Activated CD4-positive, alpha-beta T cell treated with anti-CD3 and anti-CD28 coated beads, Interleukin-2, amount 50 U/mL, for 1 hour (primary cell): ENCODE results near the gene PARVB.

Experiments
- DNase-seq: peaks from one replicate; pipeline ENCODE4 v3.0.0-alpha.2; 2020

Gene PARVB

DNA sequence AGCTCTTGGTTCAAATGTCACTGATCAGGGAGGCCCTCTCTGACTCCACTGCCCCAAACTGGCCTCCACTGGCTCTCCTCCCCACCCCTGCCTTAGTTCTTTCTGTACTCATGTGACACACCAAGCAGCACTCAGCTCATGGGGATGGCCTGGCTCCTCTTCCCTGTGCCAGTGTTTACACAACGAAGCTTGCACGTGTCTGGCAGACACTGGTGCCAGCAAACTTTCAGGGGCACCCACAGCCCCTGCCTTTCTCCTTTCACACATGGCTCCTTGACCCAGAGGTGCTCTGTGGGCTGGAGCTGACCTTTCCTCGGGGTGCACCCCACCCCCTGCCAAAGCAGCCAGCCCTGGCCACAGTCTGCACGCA, 119.0 kb downstream of the PARVB start:
- DNase-seq = no peak

DNA sequence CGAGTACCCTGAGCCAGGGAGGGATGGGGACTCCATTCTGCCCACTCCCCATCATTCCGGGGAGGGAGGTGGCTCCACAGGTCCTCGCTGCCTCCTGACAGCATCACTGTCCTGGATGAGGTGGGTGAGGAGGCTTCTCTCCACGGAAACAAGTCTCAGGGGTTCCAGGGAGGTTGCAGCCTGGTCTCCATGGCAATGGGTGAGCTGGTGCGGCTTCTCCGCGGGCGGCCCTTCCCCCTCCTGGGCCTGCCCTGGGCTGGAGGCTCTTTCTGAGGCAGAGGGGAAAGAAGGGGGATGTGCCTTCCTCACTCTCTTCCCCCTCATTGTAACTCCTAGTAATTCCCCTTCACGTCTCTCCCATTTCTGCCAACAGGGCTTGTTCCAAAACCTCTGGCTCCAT, 119.5 kb downstream of the PARVB start:
- no peak for DNase-seq

DNA sequence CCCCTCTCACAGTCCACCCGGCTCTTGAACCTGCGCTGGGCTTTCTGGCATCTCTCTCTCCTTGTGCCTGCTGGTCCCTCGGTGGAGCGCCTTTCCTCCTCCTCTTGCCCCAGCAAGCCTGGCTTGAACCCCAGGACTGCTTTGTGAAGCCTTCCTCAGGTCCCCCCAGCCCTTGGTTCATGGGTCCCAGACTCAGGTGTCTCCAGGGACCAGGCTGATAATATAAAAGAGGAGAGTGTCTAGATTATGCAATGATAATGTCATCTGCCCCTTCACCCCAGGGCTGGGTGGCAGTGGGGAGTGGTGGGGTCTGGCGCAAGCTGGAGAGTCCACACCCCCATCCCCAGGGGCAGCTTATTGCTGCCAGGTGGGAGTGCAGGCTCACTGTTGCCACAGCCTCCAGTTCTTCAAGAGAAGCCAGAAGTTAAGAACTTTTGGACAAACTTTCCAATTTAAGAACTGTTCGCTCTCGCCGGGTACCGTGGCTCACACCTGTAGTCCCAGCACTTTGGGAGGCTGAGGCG, 120.0 kb downstream of the PARVB start:
- DNase-seq = no peak

DNA sequence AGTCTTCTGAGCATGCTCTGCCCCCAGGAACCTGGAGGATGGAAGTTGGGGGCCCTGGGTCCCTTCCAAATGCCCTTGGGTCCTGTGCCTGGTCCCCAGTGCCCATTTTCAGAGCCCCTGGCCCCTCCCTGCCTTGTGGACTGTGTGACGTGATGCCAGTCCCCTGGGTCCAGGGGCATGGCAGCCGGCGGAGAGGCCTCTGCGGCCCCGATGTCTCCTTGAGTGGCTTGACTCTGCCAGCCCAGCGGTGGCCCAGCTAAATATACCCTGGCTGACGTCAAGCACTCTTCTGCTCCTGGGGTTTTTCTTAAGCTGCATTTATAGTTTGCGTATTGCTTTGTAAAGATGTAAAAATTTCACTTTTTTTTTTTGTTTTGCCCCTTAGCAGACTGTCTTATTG, 121.4 kb downstream of the PARVB start:
- DNase-seq = no peak

DNA sequence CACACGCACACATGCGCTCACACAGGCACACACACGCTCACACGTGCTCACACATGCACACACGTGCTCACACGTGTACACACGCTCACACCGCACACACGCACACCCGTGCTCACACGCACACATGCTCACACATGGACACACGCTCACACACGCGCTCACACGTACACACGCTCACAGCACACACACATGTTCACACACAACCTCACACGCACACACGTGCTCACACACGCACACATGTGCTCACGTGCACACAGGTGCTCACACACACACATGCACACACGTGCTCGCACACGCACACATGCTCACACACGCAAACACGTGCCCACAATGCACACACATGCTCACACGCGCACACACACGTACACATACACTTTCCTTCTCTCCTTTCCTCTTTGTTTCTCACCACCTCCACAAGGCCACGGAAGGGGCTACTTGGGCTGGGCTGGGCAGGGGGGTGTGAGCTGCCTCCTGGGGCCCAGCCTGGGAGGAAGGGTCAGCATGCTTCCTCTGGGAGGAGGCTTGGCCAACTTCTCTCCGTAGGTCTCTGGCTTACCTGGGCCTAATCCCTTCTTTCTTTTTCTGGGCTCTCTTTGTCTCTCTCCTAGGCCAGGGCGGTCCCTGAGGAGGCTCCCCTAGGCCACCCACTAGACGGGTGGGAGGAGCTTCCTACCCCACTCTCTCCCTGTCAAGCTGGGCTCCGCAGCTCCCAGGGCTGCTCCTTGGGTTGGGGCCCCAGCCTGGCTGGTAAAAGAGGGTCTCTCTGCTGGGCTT, 122.2 kb downstream of the PARVB start:
- DNase-seq = no peak

- no peak for DNase-seq
Observed at GRCh38 chr22:44147008-44147645, 123.0 kb downstream of the PARVB start.

- DNase-seq = no peak
Observed at GRCh38 chr22:44147821-44148574, 123.9 kb downstream of the PARVB start.

GRCh38 chr22:44151676-44152075, 127.6 kb downstream of the PARVB start:
- DNase-seq = no peak

- DNase-seq = no peak
Observed at GRCh38 chr22:44153710-44154109, 129.6 kb downstream of the PARVB start.

DNA sequence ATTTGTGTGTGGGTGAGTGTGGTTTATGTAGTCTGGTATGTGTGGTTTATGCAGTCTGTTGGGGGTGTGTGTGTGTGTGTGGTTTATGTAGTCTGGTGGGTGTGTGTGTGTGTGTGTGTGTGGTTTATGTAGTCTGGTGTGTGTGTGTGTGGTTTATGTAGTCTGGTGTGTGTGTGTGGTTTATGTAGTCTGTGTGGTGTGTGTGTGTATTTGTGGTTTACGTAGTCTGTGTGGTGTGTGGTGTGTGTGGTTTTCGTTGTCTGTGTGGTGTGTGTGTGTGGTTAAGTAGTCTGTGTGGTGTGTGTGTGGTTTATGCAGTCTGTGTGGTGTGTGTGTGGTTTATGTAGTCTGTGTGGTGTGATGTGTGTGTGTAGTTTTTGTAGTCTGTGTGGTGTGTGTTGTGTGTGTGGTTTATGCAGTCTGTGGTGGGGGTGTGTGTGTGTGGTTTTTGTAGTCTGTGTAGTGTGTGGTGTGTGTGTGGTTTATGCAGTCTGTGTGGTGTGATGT, 130.4 kb downstream of the PARVB start:
- DNase-seq = no peak

- DNase-seq = no peak
Observed at GRCh38 chr22:44155115-44155514, 131.0 kb downstream of the PARVB start.

GRCh38 chr22:44157916-44158618, 134.0 kb downstream of the PARVB start:
- DNase-seq = no peak

GRCh38 chr22:44158816-44159215, 134.7 kb downstream of the PARVB start:
- no peak for DNase-seq

DNA sequence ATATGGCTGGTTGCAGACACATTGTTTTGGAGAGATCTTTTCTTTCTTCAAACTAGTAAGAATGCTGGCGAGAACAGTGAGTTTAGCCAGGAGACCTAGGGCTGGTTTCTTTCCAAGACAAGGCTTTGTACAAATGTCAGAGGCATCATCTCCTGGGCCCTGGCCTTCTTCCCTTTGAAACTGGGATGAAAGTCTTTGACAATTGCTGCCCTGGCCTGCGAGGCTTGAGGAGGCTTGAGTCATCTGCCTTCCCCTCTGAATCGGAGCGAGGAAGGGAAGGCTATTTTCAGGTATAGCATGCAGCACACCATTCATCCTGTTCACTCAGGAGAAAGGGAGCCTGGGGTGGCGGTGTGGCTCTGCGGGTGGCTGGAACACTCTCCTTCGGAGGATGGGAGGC, 135.1 kb downstream of the PARVB start:
- DNase-seq = no peak

GRCh38 chr22:44159811-44160210, 135.7 kb downstream of the PARVB start:
- DNase-seq = no peak

DNA sequence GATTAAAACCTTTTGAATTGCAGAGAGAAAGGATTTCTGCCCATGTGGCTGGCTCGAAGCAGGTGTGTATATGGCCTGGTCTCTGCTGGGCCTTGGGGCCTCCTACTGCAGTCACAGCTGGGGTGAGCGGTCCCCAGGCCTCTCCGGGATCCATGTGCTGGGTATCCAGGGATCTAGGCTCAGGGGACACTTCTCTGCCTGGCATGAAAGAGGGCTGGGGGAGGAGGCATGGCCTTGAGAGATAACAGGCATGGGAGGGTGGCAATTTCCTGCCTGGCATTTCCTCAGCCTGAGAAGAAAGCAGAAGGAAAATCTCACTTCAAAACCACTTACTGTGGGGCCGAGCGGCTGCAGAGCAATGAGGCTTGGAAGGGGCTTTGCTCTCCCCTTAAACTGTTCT, 136.3 kb downstream of the PARVB start:
- DNase-seq = no peak

DNA sequence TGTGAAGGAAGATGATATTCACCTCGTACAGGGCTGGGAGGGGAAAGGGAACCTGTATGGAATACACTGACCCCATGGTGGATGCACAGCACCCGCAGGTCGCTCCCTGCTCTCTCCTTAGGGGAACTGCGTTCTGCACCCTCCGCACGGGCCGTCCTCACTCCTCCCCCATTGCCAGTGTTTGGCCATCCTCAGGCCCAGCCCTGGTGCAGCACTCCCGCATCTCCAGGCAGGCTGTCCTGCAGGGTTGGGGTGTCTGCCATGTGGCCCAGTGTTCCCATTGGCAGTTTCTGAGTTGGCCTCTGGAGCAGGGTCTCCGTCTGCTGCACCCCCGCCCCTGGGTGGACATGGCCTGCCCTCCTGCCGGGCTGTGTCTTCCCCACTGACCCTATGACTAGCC, 137.6 kb downstream of the PARVB start:
- DNase-seq = no peak

DNA sequence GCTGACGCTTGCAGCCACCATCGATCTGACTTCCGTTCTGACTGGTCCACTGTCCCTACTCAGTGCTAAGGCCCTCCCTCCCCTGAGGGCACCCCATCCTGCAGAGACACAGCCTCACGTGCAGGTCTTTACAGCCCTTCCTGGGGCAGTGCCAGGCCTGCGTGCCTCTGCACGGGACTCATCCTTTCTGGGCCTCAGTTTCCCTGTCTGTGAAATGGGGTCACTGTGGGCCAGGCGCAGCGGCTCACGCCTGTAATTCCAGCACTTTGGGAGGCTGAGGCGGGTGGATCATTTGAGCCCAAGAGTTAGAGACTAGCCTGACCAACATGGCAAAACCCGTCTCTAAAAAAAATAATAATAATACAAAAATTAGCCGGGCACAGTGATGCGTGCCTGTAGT, 138.9 kb downstream of the PARVB start:
- DNase-seq = no peak

DNA sequence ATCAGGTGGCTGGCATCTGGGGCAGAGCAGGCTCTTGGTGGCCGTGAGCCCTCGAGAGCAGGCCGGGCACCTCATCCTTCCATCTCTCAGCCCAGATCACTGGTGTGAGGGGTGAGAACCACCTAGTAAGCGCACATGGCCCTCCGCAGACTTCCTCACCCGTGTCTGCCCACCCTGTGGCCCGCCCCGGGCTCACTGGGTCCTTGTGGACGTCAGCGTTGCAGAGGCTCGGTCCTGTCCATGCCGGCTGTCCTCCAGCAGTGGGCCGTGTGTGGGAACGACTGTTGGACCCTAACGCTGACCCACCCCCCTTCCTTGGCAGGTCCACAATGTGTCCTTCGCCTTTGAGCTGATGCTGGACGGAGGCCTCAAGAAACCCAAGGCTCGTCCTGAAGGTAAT, 139.4 kb downstream of the PARVB start:
- no peak for DNase-seq

GRCh38 chr22:44164031-44164430, 139.9 kb downstream of the PARVB start:
- no peak for DNase-seq

- no peak for DNase-seq
Observed at GRCh38 chr22:44165286-44165874, 141.3 kb downstream of the PARVB start.

DNA sequence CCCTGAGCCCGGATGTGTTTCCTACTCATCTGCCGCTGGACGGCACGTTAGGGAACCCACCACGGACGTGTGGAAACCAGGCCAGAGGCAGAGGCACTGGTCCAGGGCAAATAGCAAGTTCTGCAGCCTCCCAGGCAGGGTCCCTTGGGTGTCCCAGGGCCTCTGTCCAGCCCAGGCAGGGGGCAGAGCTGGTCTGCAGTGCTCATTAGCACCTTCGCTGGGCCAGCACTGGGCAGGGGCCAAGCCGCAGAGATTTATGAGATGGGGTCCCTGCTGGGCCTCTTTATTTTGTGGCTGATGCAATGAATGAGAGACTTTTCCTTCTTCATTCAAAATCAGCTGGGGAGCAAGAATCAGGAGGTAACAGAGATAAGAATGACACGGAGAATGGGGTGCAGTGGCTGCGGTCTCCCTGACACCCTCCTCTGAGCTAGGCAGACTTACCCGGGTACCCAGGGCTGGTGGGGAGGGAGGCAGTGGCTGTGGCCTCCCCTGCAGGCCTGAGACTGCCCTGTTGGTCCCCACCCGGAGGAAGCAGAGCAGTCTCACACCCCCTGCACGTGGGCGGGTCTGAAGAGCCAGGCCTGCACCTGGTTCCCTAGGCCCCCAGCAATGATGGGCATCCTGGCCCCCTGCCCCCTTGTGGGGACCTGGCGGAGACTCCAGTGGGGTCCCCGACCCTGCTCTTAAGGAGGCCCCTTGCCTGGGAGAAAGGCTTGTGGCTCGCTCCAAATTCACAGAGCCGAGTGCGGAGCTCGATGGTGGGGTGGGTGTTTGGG, 142.6 kb downstream of the PARVB start:
- DNase-seq = no peak
